K562 (cell line): ENCODE results near the gene SLC9A2. TPM values are rescaled to one million over a fixed set of nuclear protein-coding genes. Genes with fewer than 3 reads are reported as not detected.

ENCODE experiments used
- ETV5 ChIP-seq: sonication (generic); formaldehyde crosslinking; IDR thresholded peaks from 2 replicates; pipeline ENCODE4 v1.4.0; 2020; ENCODE audit warnings: low read depth, mild to moderate bottlenecking, missing genetic modification reagents
- FOXJ3 ChIP-seq: sonication (generic); formaldehyde crosslinking; IDR thresholded peaks from 2 replicates; pipeline ENCODE4 v1.4.0; 2020; ENCODE audit warnings: mild to moderate bottlenecking, missing genetic modification reagents
- HIVEP1 ChIP-seq: fragments of 250-450 bp; sonication (Bioruptor Pico); IDR thresholded peaks from 2 replicates; pipeline ENCODE4 v1.4.0; 2020; ENCODE audit warnings: mild to moderate bottlenecking
- KAT7 ChIP-seq: sonication (generic); formaldehyde crosslinking; IDR thresholded peaks from 2 replicates; pipeline ENCODE4 v1.8.0; 2022; ENCODE audit warnings: missing genetic modification reagents, mild to moderate bottlenecking, borderline replicate concordance
- NBN ChIP-seq: fragments of 450-650 bp; IDR thresholded peaks from 2 replicates; pipeline ENCODE4 v1.6.1; 2016; ENCODE audit warnings: low read depth, mild to moderate bottlenecking
- NFIC ChIP-seq: fragments of 450-650 bp; IDR thresholded peaks from 2 replicates; pipeline ENCODE4 v1.6.1; 2017; ENCODE audit warnings: mild to moderate bottlenecking, inconsistent platforms
- NFRKB ChIP-seq: fragments of 450-650 bp; IDR thresholded peaks from 2 replicates; pipeline ENCODE4 v1.6.1; 2016; ENCODE audit warnings: low read depth
- NR2F6 ChIP-seq: fragments of 450-650 bp; formaldehyde crosslinking; IDR thresholded peaks from 2 replicates; pipeline ENCODE4 v1.4.0; 2020; ENCODE audit warnings: mild to moderate bottlenecking
- POLR2B ChIP-seq: fragments of 450-650 bp; IDR thresholded peaks from 2 replicates; pipeline ENCODE4 v1.6.1; 2018; ENCODE audit warnings: low read depth; ENCODE audit not compliant: partially characterized antibody
- TOE1 ChIP-seq, 2 experiments: fragments of 450-650 bp in 1 of 2; sonication (generic) in 1 of 2; formaldehyde crosslinking in 1 of 2; IDR thresholded peaks; 2 replicates each; pipeline versions ENCODE4 v1.7.1 to v1.8.0; 2016 to 2022; ENCODE audit warnings: borderline replicate concordance in 2 of 2, mild to moderate bottlenecking in 2 of 2, antibody characterized with exemption in 1 of 2, inconsistent platforms in 1 of 2, low read depth in 1 of 2, missing genetic modification reagents in 1 of 2, moderate library complexity in 1 of 2
- U2AF2 ChIP-seq: fragments of 200-400 bp; formaldehyde crosslinking; optimal IDR thresholded peaks from 2 replicates; pipeline ENCODE3; 2017; ENCODE audit warnings: low read depth, mild to moderate bottlenecking, low read length
- XRCC5 ChIP-seq: fragments of 200-400 bp; formaldehyde crosslinking; IDR thresholded peaks from 2 replicates; pipeline ENCODE4 v1.6.1; 2017; ENCODE audit warnings: low read depth, mild to moderate bottlenecking, low read length
- polyA plus RNA-seq, 8 experiments: library from polyadenylated mRNA; depleted of rRNA in 4 of 8; stranded (reverse) in 5 of 8; unstranded in 3 of 8; fragments of >200 nt; fragmentation: Nextera tagmentation in 2 of 8; fragmentation: Illumina TruSeq in 1 of 8; extraction: Ambion mirVana in 2 of 8; extraction: Trizol in 1 of 8; gene quantifications; 2 replicates each; pipeline versions ENCODE4 v1.2.1 to v1.2.3, GENCODE V29; 2011 to 2014; ENCODE audit warnings: inconsistent platforms in 1 of 8, missing spikeins in 1 of 8
- total RNA-seq, 7 experiments: library from RNA; depleted of rRNA in 6 of 7; stranded (reverse); fragments of >200 nt in 6 of 7; fragmentation: Illumina TruSeq in 2 of 7; extraction: Trizol in 2 of 7; gene quantifications; 2 replicates each; pipeline versions ENCODE4 v1.2.1 to v1.2.3, GENCODE V29; 2011 to 2021; ENCODE audit warnings: low replicate concordance in 1 of 7
- TF ChIP-seq, protein P1 (sequence below): sonication (generic); formaldehyde crosslinking; IDR thresholded peaks from 2 replicates; pipeline ENCODE4 v1.8.1; 2022; ENCODE audit warnings: missing genetic modification reagents
- TF ChIP-seq, protein P2 (sequence below): fragments of 250-450 bp; sonication (Bioruptor Pico); IDR thresholded peaks from 2 replicates; pipeline ENCODE4 v1.9.0; 2021; ENCODE audit warnings: mild to moderate bottlenecking
- TF ChIP-seq, protein P3 (sequence below): fragments of 250-450 bp; sonication (Bioruptor Pico); IDR thresholded peaks from 2 replicates; pipeline ENCODE4 v1.9.0; 2021; ENCODE audit warnings: mild to moderate bottlenecking, inconsistent platforms
- TF ChIP-seq, protein P4 (sequence below): fragments of 250-450 bp; sonication (Bioruptor Pico); IDR thresholded peaks from 2 replicates; pipeline ENCODE4 v1.5.0; 2021
- TF ChIP-seq, protein P5 (sequence below): fragments of 150-350 bp; IDR thresholded peaks from 2 replicates; pipeline ENCODE4 v1.6.1; 2014; ENCODE audit warnings: low read depth, mild to moderate bottlenecking, low read length, borderline replicate concordance

Gene SLC9A2
- total and polyA plus RNA-seq, 9 of the 15 experiments (the other 6 are each of a cell fraction or from before 2014, with no cell fraction given), result 0.45 to 3.3 (median 1.6) TPM

DNA sequence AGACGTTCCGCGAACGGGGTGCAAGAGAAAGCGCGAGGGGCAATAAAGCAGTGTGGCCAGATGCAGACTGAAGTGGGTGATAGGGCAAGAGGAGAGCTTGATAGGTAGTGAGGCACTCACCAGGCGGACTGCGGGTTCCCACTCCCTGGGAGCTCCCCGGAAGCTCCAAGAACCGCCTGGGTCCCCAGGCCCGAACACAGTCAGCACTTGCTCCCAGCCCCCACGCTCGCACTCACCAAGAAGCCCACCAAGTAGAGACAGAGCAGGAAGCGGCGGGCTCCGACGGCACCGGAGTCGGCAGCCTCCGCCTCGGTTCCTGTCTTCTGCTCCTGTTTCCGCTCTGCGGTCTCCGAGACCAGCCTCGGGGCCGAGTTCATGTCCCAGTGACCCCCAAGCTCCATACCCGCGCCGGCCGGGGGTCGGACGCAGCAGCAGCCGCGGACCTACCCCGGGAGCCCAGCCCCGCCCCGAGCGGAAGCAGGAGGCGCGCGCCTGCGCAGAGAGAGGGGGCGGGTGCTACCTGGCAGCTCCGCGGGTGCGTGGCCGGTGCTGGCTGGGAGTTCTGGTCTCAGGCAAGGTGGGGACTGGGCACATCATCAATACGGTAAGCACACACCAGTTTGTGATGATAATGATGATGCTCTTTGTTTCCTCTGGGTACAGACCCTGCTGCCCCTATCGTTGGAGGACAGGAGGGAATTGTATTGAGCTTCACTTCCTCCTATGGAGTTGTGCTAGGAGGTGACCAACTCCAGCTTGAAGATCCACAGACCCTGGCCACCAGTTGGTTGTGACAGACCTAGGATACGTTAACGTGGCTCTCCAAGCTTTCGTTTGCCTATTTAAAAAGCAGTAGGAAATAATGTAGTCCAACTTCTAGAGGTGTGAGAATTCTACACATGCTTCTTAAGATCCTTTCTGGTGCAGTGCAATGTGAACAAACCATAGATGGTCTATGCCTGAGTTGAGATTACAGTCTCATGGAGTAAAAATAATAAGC, 117.4 kb downstream of the SLC9A2 start (continued):
- TF ChIP-seq, protein P1, sequence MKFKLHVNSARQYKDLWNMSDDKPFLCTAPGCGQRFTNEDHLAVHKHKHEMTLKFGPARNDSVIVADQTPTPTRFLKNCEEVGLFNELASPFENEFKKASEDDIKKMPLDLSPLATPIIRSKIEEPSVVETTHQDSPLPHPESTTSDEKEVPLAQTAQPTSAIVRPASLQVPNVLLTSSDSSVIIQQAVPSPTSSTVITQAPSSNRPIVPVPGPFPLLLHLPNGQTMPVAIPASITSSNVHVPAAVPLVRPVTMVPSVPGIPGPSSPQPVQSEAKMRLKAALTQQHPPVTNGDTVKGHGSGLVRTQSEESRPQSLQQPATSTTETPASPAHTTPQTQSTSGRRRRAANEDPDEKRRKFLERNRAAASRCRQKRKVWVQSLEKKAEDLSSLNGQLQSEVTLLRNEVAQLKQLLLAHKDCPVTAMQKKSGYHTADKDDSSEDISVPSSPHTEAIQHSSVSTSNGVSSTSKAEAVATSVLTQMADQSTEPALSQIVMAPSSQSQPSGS, result no peak
- TF ChIP-seq NFRKB (no peak), FOXJ3 (CRISPR knock-in tag) (no peak), HIVEP1 (no peak), NFIC (peak; percentile 44; the same call in 1 of the 2 replicates), TOE1 (IDR thresholded peaks at IDR 0.05; ENCODE audit: borderline replicate concordance) (no peak), TOE1 (CRISPR knock-in tag; IDR thresholded peaks at IDR 0.05; ENCODE audit: borderline replicate concordance, low read depth) (no peak), POLR2B (peak; percentile 81), NR2F6 (CRISPR knock-in tag) (no peak), ETV5 (CRISPR knock-in tag) (peak; percentile 74), KAT7 (CRISPR knock-in tag) (no peak), NBN (no peak), XRCC5 (no peak), U2AF2 (no peak)
- TF ChIP-seq, protein P2, sequence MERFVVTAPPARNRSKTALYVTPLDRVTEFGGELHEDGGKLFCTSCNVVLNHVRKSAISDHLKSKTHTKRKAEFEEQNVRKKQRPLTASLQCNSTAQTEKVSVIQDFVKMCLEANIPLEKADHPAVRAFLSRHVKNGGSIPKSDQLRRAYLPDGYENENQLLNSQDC (CRISPR knock-in tag), result no peak
- TF ChIP-seq, protein P3, sequence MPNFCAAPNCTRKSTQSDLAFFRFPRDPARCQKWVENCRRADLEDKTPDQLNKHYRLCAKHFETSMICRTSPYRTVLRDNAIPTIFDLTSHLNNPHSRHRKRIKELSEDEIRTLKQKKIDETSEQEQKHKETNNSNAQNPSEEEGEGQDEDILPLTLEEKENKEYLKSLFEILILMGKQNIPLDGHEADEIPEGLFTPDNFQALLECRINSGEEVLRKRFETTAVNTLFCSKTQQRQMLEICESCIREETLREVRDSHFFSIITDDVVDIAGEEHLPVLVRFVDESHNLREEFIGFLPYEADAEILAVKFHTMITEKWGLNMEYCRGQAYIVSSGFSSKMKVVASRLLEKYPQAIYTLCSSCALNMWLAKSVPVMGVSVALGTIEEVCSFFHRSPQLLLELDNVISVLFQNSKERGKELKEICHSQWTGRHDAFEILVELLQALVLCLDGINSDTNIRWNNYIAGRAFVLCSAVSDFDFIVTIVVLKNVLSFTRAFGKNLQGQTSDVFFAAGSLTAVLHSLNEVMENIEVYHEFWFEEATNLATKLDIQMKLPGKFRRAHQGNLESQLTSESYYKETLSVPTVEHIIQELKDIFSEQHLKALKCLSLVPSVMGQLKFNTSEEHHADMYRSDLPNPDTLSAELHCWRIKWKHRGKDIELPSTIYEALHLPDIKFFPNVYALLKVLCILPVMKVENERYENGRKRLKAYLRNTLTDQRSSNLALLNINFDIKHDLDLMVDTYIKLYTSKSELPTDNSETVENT (CRISPR knock-in tag), result 0 out of 2 replicates have a peak, but pooled peaks have one; percentile 45
- TF ChIP-seq, protein P4, sequence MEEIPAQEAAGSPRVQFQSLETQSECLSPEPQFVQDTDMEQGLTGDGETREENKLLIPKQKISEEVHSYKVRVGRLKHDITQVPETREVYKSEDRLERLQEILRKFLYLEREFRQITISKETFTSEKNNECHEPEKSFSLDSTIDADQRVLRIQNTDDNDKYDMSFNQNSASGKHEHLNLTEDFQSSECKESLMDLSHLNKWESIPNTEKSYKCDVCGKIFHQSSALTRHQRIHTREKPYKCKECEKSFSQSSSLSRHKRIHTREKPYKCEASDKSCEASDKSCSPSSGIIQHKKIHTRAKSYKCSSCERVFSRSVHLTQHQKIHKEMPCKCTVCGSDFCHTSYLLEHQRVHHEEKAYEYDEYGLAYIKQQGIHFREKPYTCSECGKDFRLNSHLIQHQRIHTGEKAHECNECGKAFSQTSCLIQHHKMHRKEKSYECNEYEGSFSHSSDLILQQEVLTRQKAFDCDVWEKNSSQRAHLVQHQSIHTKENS (CRISPR knock-in tag), result no peak
- TF ChIP-seq, protein P5, sequence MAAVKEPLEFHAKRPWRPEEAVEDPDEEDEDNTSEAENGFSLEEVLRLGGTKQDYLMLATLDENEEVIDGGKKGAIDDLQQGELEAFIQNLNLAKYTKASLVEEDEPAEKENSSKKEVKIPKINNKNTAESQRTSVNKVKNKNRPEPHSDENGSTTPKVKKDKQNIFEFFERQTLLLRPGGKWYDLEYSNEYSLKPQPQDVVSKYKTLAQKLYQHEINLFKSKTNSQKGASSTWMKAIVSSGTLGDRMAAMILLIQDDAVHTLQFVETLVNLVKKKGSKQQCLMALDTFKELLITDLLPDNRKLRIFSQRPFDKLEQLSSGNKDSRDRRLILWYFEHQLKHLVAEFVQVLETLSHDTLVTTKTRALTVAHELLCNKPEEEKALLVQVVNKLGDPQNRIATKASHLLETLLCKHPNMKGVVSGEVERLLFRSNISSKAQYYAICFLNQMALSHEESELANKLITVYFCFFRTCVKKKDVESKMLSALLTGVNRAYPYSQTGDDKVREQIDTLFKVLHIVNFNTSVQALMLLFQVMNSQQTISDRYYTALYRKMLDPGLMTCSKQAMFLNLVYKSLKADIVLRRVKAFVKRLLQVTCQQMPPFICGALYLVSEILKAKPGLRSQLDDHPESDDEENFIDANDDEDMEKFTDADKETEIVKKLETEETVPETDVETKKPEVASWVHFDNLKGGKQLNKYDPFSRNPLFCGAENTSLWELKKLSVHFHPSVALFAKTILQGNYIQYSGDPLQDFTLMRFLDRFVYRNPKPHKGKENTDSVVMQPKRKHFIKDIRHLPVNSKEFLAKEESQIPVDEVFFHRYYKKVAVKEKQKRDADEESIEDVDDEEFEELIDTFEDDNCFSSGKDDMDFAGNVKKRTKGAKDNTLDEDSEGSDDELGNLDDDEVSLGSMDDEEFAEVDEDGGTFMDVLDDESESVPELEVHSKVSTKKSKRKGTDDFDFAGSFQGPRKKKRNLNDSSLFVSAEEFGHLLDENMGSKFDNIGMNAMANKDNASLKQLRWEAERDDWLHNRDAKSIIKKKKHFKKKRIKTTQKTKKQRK, result no peak
